HCT116 (cell line): Measurements from ENCODE around the gene ZBTB16. TPM values are rescaled to one million over a fixed set of nuclear protein-coding genes. Genes with fewer than 3 reads are reported as not detected.

Experiments
- ATAC-seq: fragments of 200-7000 bp; cut with Tn5 transposase; 2 replicates; pipeline ENCODE4 v1.9.1; 2020; ENCODE audit warnings: mild to moderate bottlenecking, moderate library complexity
- BruUV-seq: library from RNA; stranded (reverse); fragments of 400-500 nt; replicated peaks from 2 replicates; lab custom pipeline; 2021; lab: Mats Ljungman, UMichigan
- CTCF ChIA-PET: fragments of 300-600 bp; sonication (Branson Sonifier 250); formaldehyde crosslinking; loops from one replicate; lab custom pipeline; 2021; ENCODE audit warnings: antibody characterized with exemption; lab: Charles Lee
- POLR2A ChIA-PET: fragments of 300-600, 350-600 bp; sonication (Branson Sonifier 250); formaldehyde crosslinking; loops from one replicate; lab custom pipeline; 2021; ENCODE audit warnings: antibody characterized with exemption; lab: Charles Lee
- RAD21 ChIA-PET, 2 experiments: fragments of 300-600 bp; sonication (Branson Sonifier 250); formaldehyde crosslinking; loops; one replicate each; lab custom pipeline; 2023; ENCODE audit warnings: low total read pairs in 2 of 2; ENCODE audit not compliant: uncharacterized antibody in 2 of 2, unreplicated experiment in 2 of 2, low non-redundant PET in 1 of 2; lab: Charles Lee
- DNase-seq: peaks from one replicate; pipeline ENCODE4 v3.0.0-alpha.2; 2010; ENCODE audit warnings: low read depth, low spot score
- H2AFZ ChIP-seq: fragments of 200-600 bp; shearing (Covaris generic), sonication (generic); 2 replicates; pipeline ENCODE4 v1.6.1; 2017; ENCODE audit warnings: low read depth, mixed run types, mixed read lengths, antibody characterized with exemption, low read length; ENCODE audit not compliant: poor library complexity, severe bottlenecking
- H3K27ac ChIP-seq: 2 replicates; pipeline ENCODE4 v1.5.1; 2012; ENCODE audit warnings: low read depth, low read length
- H3K27me3 ChIP-seq: fragments of 200-600 bp; sonication (generic); 2 replicates; pipeline ENCODE4 v1.6.1; 2016; ENCODE audit warnings: mixed run types, low read length, mixed read lengths; ENCODE audit not compliant: insufficient read depth
- H3K36me3 ChIP-seq, 2 experiments: fragments of 200-500 bp in 1 of 2; fragments of 200-600 bp in 1 of 2; sonication (Bioruptor generic) in 1 of 2; sonication (generic) in 1 of 2; 2 replicates each; pipeline versions ENCODE4 v1.5.1 to v1.6.1; 2014 to 2016; ENCODE audit warnings: low read length in 2 of 2, inconsistent platforms in 1 of 2, mixed read lengths in 1 of 2, mixed run types in 1 of 2; ENCODE audit not compliant: insufficient read depth in 2 of 2, control insufficient read depth in 1 of 2
- H3K4me1 ChIP-seq, 2 experiments: fragments of 200-600 bp in 1 of 2; sonication (generic) in 1 of 2; 2 replicates each; pipeline versions ENCODE4 v1.5.1 to v1.6.1; 2012 to 2017; ENCODE audit warnings: low read length in 2 of 2, inconsistent platforms in 1 of 2, mild to moderate bottlenecking in 1 of 2, mixed read lengths in 1 of 2, mixed run types in 1 of 2, moderate library complexity in 1 of 2; ENCODE audit not compliant: insufficient read depth in 2 of 2, control insufficient read depth in 1 of 2
- H3K4me2 ChIP-seq: fragments of 200-600 bp; sonication (generic); 2 replicates; pipeline ENCODE4 v1.6.1; 2017; ENCODE audit warnings: mixed run types, low read length, mixed read lengths
- H3K4me3 ChIP-seq, 2 experiments: fragments of 200-600 bp in 1 of 2; sonication (generic) in 1 of 2; replicated peaks in 1 of 2; 2 replicates each; pipeline ENCODE4 v1.5.1; 2011 to 2016; ENCODE audit warnings: low read length in 2 of 2, control low read depth in 1 of 2, low read depth in 1 of 2, mild to moderate bottlenecking in 1 of 2, mixed read lengths in 1 of 2, mixed run types in 1 of 2
- H3K79me2 ChIP-seq: fragments of 200-600 bp; sonication (generic); 2 replicates; pipeline ENCODE4 v1.6.1; 2017; ENCODE audit warnings: mild to moderate bottlenecking, mixed run types, low read length, moderate library complexity, mixed read lengths; ENCODE audit not compliant: insufficient read depth
- H3K9ac ChIP-seq: fragments of 200-600 bp; sonication (generic); 2 replicates; pipeline ENCODE4 v1.6.1; 2016; ENCODE audit warnings: low read length, mixed read lengths
- H3K9me2 ChIP-seq: fragments of 200-600 bp; sonication (generic), shearing (Covaris generic); 2 replicates; pipeline ENCODE4 v1.6.1; 2017; ENCODE audit warnings: mixed run types, mild to moderate bottlenecking, moderate library complexity; ENCODE audit not compliant: insufficient read depth
- H3K9me3 ChIP-seq, 2 experiments: fragments of 200-500 bp in 1 of 2; fragments of 200-600 bp in 1 of 2; sonication (Bioruptor generic) in 1 of 2; sonication (generic) in 1 of 2; 2 replicates each; pipeline ENCODE4 v1.6.1; 2014 to 2017; ENCODE audit warnings: low read length in 2 of 2, mixed read lengths in 2 of 2, inconsistent platforms in 1 of 2, low read depth in 1 of 2, mild to moderate bottlenecking in 1 of 2, mixed run types in 1 of 2, moderate library complexity in 1 of 2; ENCODE audit not compliant: control insufficient read depth in 1 of 2, insufficient read depth in 1 of 2
- H4K20me1 ChIP-seq: fragments of 200-600 bp; sonication (generic), shearing (Covaris generic); 2 replicates; pipeline ENCODE4 v1.6.1; 2017; ENCODE audit warnings: mixed run types, mild to moderate bottlenecking, moderate library complexity; ENCODE audit not compliant: insufficient read depth
- CBX3 ChIP-seq: IDR thresholded peaks from 2 replicates; pipeline ENCODE4 v1.6.1; 2012; ENCODE audit warnings: low read depth
- CEBPB ChIP-seq: IDR thresholded peaks from 2 replicates; pipeline ENCODE4 v1.6.1; 2012; ENCODE audit warnings: low read depth
- EGR1 ChIP-seq: IDR thresholded peaks from 2 replicates; pipeline ENCODE4 v1.6.1; 2012; ENCODE audit warnings: low read depth
- ELF1 ChIP-seq: IDR thresholded peaks from 2 replicates; pipeline ENCODE4 v1.6.1; 2012; ENCODE audit warnings: low read depth, borderline replicate concordance
- EZH2 ChIP-seq: fragments of 200-600 bp; sonication (generic); IDR thresholded peaks from 2 replicates; pipeline ENCODE4 v1.6.1; 2017; ENCODE audit warnings: antibody characterized with exemption, mixed run types
- EZH2phosphoT487 ChIP-seq: fragments of 200-600 bp; IDR thresholded peaks from 2 replicates; pipeline ENCODE4 v1.6.1; 2018; ENCODE audit warnings: antibody characterized with exemption, borderline replicate concordance
- FOSL1 ChIP-seq: IDR thresholded peaks from 2 replicates; pipeline ENCODE4 v1.6.1; 2012; ENCODE audit warnings: low read depth
- POLR2A ChIP-seq: IDR thresholded peaks from 2 replicates; pipeline ENCODE4 v1.7.0; 2011; ENCODE audit warnings: borderline replicate concordance; ENCODE audit not compliant: insufficient read depth, insufficient read length; ENCODE audit errors: extremely low read depth
- RAD21 ChIP-seq: IDR thresholded peaks from 2 replicates; pipeline ENCODE4 v1.6.1; 2012; ENCODE audit warnings: low read depth, mild to moderate bottlenecking
- SP1 ChIP-seq: IDR thresholded peaks from 2 replicates; pipeline ENCODE4 v1.6.1; 2012; ENCODE audit warnings: low read depth
- SRF ChIP-seq: IDR thresholded peaks from 2 replicates; pipeline ENCODE4 v1.6.1; 2012; ENCODE audit warnings: low read depth
- TCF7L2 ChIP-seq: IDR thresholded peaks from 2 replicates; pipeline ENCODE4 v1.7.0; 2011; ENCODE audit warnings: borderline replicate concordance, inconsistent platforms; ENCODE audit not compliant: insufficient read depth, insufficient read length; ENCODE audit errors: extremely low read depth
- YY1 ChIP-seq: IDR thresholded peaks from 2 replicates; pipeline ENCODE4 v1.6.1; 2011; ENCODE audit warnings: low read length, low read depth, moderate library complexity, mild to moderate bottlenecking; ENCODE audit not compliant: insufficient replicate concordance; ENCODE audit errors: extremely low read depth
- ZFX ChIP-seq: fragments of 450-650 bp; IDR thresholded peaks from 2 replicates; pipeline ENCODE4 v1.6.1; 2017
- intact Hi-C: fragments of 100-400 bp; cut with micrococcal nuclease; formaldehyde crosslinking; loops from 2 replicates; pipeline ENCODE4 v1.10.0; 2022
- total RNA-seq: library from RNA; stranded (reverse); gene quantifications from one replicate; pipeline ENCODE4 v1.2.1, GENCODE V29; 2021; ENCODE audit not compliant: unreplicated experiment
- TF ChIP-seq, protein P1 (sequence below): IDR thresholded peaks from 2 replicates; pipeline ENCODE4 v1.6.1; 2012
- TF ChIP-seq, protein P2 (sequence below), 3 experiments: fragments of 200-600 bp in 1 of 3; sonication (generic) in 1 of 3; IDR thresholded peaks in 2 of 3; conservative IDR thresholded peaks in 1 of 3; 2 replicates each; pipeline ENCODE4 v1.5.1; 2012 to 2017; ENCODE audit warnings: low read depth in 2 of 3, low read length in 2 of 3, antibody characterized with exemption in 1 of 3, borderline replicate concordance in 1 of 3, control low read depth in 1 of 3, mild to moderate bottlenecking in 1 of 3, mixed read lengths in 1 of 3, mixed run types in 1 of 3, moderate library complexity in 1 of 3; ENCODE audit not compliant: insufficient read depth in 1 of 3
- TF ChIP-seq, protein P3 (sequence below): IDR thresholded peaks from 2 replicates; pipeline ENCODE4 v1.6.1; 2012
- TF ChIP-seq, protein P4 (sequence below): IDR thresholded peaks from 2 replicates; pipeline ENCODE4 v1.6.1; 2012; ENCODE audit warnings: low read depth

ZBTB16 gene
- total RNA-seq, 1 experiment from 2014 or later: 0.30 TPM

DNA sequence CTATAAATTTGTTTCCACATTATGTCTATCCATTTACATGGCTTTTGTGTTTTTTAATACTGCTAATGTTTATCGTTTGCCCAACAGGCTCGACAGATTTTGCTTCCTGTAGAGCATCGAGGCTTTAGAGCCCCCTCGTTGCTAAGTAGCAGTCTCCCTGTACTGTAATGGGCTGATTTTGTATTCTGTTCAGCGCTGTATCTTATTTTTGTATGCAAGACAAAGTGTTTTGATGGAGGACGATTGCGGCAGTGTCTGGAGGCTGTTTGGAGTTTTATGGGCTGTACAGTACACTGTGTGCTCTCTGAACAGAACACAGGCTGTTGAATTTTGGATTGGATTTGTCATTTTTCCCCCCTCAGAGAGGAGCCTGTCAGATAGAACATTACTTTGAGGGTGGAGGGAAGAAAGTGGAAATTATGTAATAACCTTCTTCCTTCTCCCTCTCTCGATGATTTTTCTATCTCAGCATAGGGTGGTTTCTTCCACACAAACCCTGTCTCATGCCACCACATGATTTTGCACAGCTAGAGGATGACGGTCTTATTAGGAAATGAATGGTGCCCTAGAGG is 104.4 kb downstream of the ZBTB16 start:
- Histone ChIP-seq H3K9me2 (no peaks in the 10 kb centered on the region), H2AFZ (no peak overlapping the region), H3K9ac (no peak overlapping the region), H3K36me3 (no peaks in the 10 kb centered on the region), H3K27ac (no peak overlapping the region), H3K4me1 (peaks cover 24 to 27% of the 10 kb centered on the region in 2 experiments), H3K27me3 (peaks cover 76% of the 10 kb centered on the region), H3K79me2 (no peaks in the 10 kb centered on the region), H3K4me3 (no peak overlapping the region), H3K9me3 (no peaks in the 10 kb centered on the region), H3K4me2 (no peak overlapping the region), H4K20me1 (no peaks in the 10 kb centered on the region)
- ChIA-PET POLR2A (no interaction called here), CTCF (no interaction called here), RAD21 (no interaction called here)
- no TSS peak for BruUV-seq
- intact Hi-C loops: loop anchor here (5.0 to 10.0 kb wide), 2 partner anchors 127 to 259 kb away; partner anchors contain the start of gene HTR3B
- ATAC-seq: no peak
- DNase-seq: no peak
- TF ChIP-seq YY1 (no peak), ELF1 (no peak), EGR1 (no peak), EZH2phosphoT487 (no peak), CEBPB (no peak), SRF (no peak), CBX3 (no peak), ZFX (no peak), FOSL1 (no peak), EZH2 (no peak), SP1 (no peak), POLR2A (no peak), RAD21 (no peak), TCF7L2 (no peak)
- TF ChIP-seq, protein P1, sequence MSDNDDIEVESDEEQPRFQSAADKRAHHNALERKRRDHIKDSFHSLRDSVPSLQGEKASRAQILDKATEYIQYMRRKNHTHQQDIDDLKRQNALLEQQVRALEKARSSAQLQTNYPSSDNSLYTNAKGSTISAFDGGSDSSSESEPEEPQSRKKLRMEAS: no peak
- TF ChIP-seq, protein P2, sequence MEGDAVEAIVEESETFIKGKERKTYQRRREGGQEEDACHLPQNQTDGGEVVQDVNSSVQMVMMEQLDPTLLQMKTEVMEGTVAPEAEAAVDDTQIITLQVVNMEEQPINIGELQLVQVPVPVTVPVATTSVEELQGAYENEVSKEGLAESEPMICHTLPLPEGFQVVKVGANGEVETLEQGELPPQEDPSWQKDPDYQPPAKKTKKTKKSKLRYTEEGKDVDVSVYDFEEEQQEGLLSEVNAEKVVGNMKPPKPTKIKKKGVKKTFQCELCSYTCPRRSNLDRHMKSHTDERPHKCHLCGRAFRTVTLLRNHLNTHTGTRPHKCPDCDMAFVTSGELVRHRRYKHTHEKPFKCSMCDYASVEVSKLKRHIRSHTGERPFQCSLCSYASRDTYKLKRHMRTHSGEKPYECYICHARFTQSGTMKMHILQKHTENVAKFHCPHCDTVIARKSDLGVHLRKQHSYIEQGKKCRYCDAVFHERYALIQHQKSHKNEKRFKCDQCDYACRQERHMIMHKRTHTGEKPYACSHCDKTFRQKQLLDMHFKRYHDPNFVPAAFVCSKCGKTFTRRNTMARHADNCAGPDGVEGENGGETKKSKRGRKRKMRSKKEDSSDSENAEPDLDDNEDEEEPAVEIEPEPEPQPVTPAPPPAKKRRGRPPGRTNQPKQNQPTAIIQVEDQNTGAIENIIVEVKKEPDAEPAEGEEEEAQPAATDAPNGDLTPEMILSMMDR (IDR thresholded peaks at IDR 0.05 in 2 of 3, conservative IDR thresholded peaks at IDR 0.05 in 1 of 3; ENCODE audit: borderline replicate concordance in 1 of 3, insufficient read depth in 1 of 3, low read depth in 2 of 3, low read length in 2 of 3): no peak
- TF ChIP-seq, protein P3, sequence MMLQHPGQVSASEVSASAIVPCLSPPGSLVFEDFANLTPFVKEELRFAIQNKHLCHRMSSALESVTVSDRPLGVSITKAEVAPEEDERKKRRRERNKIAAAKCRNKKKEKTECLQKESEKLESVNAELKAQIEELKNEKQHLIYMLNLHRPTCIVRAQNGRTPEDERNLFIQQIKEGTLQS: no peak
- TF ChIP-seq, protein P4, sequence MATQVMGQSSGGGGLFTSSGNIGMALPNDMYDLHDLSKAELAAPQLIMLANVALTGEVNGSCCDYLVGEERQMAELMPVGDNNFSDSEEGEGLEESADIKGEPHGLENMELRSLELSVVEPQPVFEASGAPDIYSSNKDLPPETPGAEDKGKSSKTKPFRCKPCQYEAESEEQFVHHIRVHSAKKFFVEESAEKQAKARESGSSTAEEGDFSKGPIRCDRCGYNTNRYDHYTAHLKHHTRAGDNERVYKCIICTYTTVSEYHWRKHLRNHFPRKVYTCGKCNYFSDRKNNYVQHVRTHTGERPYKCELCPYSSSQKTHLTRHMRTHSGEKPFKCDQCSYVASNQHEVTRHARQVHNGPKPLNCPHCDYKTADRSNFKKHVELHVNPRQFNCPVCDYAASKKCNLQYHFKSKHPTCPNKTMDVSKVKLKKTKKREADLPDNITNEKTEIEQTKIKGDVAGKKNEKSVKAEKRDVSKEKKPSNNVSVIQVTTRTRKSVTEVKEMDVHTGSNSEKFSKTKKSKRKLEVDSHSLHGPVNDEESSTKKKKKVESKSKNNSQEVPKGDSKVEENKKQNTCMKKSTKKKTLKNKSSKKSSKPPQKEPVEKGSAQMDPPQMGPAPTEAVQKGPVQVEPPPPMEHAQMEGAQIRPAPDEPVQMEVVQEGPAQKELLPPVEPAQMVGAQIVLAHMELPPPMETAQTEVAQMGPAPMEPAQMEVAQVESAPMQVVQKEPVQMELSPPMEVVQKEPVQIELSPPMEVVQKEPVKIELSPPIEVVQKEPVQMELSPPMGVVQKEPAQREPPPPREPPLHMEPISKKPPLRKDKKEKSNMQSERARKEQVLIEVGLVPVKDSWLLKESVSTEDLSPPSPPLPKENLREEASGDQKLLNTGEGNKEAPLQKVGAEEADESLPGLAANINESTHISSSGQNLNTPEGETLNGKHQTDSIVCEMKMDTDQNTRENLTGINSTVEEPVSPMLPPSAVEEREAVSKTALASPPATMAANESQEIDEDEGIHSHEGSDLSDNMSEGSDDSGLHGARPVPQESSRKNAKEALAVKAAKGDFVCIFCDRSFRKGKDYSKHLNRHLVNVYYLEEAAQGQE: no peak
